IPS-18c (cell line): Measurements from ENCODE around the gene RNF125.
"Not testable (repeated sequence)": the region's sequence is repeated elsewhere in the genome, so short reads cannot be mapped to it uniquely, and the experiment has no call there.

Experiments used
- H3K4me3 ChIP-seq: 2 replicates; pipeline ENCODE4 v1.7.0; 2013; ENCODE audit warnings: low read depth, mild to moderate bottlenecking, low read length, moderate library complexity; ENCODE audit not compliant: insufficient read depth
- H3K9me3 ChIP-seq: one replicate; pipeline ENCODE4 v1.6.1; 2013; ENCODE audit warnings: mild to moderate bottlenecking, low read length, moderate library complexity; ENCODE audit not compliant: control insufficient read depth, insufficient read depth

RNF125 gene

DNA sequence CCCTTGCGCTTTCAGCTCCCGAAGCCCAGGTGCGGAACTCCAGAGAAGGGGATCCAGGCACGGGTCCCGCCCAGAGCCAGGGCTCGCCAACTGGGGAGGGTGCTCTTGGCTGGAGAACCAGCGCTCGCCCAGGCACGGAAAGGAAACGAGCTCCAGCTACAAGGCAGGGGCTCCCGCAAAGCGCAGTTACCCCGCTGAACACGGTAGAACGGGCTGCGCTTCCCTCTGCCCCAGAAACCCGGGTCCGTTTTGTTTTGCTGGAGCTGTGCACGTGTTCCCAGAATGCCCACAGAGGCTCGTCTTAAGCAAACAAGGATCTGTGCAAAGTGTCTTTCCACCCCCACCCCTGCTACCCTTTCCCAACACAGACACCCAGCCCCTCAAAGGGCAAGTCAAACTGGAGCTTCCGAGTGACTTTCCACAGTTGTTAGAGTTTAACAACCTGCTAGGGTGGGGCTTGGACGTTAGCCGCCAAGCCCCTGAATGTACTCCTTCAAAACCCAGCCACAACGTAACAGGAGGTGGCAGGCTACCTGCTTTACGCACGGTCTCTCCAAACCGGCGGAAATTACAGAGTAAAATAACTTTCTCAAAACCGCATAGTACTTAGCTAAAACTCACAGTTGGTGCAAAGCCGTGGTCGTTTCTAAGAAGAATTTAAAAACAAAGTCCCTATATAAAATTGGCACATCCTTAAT, 775 bp downstream of the RNF125 start:
- H3K4me3 ChIP-seq: peak overlapping the region; percentile 75
- no peaks in the 10 kb centered on the region for H3K9me3 ChIP-seq

DNA sequence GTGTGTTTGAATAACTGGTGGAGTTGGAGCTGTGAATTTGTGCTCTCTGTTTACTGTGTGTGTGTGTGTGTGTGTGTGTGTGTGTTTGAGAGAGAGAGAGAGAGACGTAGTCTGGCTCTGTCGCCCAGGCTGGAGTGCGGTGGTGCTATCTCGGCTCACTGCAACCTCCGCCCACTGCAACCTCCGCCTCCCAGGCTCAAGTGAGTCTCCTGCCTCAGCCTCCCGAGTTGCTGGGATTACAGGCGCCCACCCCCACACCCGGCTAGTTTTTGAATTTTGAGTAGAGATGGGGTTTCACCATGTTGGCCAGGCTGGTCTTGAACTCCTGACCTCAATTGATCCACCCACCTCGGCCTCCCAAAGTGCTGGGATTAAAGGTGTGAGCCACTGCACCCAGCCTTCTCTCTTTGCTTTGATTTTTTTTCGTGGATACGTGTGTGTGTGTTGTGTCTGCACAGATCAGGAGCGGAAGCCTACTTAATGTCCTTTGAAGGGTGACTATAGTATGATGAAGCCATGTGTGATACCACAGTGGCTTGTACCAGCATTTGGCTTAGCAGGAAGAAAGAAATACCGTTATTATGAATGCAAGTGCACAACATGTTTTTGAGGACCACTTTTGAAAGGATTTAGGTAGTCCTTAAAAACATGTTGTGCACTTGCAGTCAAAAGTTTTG, 1.5 kb downstream of the RNF125 start:
- not testable (repeated sequence) for H3K9me3 ChIP-seq, H3K4me3 ChIP-seq

DNA sequence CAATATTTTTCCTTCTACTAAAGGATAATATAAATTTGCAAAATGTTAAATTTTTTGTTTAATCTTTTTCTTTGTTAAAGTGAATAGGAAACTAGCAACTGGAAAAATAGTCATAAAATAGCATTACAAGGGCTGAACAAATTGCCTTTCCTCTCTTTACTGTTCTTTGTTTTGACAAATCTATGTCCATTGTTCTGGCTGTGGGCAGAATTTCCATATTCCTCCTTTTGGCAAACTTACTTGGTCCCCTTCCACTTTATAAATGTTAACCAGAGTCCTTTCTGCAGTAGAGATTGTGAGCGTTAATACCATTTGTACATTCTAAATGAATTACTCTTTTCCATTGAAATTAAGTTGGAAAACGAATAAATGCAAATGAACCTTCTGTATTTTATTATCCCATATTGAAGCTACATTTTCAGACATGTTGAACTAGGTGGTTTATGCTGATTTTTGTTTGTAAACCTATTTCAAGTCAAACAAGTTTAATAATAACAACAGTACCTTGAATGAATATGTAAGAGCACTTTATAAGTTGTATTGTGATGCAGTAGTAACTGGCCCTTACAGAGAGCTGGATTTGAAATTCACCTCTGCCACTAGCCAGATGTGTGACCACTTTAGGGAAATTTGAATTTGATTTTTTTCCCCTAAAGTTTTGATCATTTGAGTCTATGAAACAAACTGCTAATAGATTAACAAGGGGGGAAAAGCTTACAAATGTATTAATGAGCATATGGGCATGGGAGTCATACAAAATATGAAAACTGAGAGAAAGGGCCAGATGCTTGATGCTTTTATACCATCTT, 3.3 kb downstream of the RNF125 start:
- H3K4me3 ChIP-seq: no peak overlapping the region
- no peaks in the 10 kb centered on the region for H3K9me3 ChIP-seq

DNA sequence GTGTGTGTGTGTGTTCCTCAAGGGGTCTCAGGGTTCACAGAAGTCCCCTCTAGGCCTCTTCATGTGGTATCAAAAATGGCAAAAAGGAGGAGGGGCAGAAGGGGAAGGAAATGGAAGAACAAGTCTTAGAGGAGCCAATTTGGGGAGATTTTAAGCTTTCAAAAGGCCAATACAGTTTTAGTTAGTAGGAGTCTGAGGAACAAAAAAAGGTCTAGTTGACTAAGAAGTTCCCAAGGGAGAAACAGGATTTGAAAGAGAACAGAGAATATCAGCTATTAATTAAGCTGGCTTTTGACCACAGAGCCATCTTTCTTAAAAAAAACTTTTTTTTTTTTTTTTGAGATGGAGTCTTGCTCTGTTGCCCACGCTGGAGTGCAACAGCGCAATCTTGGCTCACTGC, 7.1 kb downstream of the RNF125 start:
- Histone ChIP-seq H3K4me3 (no peak overlapping the region), H3K9me3 (no peaks in the 10 kb centered on the region)

DNA sequence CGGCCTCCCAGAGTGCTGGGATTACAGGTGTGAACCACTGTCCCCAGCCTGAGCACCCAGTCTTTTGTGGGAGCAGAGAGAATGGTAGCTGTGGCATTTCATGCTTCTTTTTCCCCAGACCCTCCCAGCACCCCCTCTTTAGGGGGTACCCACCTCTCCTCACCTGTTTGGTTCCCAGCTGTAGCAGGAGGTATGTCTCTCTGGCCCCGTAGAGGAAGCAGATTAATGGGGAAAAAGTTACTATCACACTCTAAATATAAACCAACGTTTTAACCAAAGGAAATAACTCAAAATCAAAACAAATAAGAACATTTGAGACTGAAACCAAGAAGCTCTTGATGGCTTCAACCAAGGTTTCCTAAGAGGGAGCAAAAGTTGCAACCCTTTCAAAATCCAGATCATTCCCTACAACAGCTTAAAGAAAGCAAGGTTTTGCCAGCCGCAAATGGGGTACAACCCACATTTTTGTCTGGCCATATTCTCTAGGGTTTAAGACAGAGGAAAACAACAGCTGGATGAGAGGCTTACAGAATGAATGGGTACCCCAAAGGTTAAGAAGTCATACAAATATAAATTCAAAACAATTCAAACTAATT, 8.0 kb downstream of the RNF125 start:
- Histone ChIP-seq H3K4me3 (no peak overlapping the region), H3K9me3 (no peaks in the 10 kb centered on the region)

DNA sequence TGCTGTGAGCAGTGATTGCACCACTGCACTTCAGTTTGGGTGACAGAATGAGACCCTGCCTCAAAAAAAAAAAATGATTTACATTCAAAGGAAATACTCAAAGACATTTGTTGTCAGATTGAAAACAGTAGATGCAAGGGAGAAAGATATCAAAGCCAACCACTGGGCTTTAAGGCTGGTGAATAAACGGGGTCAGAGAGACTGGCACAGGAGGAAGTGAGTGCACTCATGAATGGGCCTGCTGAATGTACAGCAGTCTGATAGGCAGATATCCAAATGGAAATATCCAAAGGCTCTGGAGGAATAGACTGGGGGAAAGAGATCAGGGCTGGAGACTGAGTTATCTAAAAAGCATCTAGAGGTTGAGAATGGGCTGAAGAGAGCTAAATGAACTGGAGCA, 10.9 kb downstream of the RNF125 start:
- H3K4me3 ChIP-seq: no peak overlapping the region
- H3K9me3 ChIP-seq: no peaks in the 10 kb centered on the region

DNA sequence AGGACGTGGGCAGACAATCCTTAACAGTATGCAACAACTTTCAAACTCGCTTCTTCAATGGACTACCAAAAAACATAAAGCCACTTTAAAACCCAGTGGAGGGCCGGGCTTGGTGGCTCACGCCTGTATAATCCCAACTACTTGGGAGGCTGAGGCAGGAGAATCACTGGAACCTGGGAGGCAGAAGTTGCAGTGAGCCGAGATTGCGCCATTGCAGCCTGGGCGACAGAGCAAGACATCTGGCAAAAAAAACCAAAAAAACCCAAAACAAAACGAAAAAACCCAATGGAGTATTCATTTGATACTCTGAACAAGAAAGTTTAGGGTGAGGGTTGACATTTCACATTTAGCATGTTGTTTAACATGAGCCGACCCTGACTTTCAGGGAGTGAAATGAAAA, 14.0 kb downstream of the RNF125 start:
- Histone ChIP-seq H3K9me3 (no peaks in the 10 kb centered on the region), H3K4me3 (no peak overlapping the region)

DNA sequence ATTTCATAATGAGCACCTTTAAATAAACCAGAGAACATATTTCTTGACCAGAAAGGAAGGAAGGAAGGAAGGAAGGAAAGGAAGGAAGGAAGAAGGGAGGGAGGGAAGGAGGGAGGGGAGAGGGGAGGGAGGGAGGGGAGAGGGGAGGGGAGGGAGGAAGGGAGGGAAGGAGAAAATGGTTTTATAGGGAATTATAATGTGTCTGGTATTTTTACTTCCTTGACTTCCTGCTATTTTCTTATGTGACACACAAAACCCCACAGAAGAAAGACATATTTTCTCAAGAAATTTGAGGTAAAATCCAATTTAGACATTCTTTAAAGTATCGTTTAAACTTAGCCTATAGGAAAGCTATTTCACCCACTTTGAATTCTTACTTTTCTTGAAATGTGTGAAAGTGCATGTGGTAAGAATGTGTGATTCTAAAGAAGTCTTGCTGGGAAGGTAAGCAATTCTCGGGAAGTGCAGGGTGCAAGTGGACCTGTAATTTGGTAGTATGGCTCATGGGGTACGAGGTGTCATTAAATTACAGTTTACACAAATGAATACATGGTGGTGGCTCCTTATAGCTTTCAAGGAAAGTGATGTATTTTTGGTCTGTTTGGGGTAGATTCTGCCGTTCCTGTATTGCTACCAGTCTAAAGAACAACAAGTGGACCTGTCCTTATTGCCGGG, 18.0 kb downstream of the RNF125 start:
- Histone ChIP-seq H3K9me3 (no peaks in the 10 kb centered on the region), H3K4me3 (no peak overlapping the region)

DNA sequence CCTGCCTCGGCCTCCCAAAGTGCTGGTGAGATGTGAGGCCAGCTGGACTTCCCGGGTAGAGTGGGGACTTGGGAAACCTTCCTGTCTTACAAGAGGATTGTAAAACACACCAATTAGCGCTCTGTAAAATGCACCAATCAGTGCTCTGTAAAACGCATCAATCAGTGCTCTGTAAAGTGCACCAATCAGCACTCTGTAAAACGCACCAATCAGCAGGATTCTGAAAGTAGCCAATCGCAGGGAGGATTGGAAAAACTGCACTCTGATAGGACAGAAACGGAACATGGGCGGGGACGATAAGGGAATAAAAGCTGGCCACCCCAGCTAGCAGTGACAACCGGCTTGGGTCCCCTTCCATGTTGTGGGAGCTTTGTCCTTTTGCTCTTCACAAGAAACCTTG, 19.0 kb downstream of the RNF125 start:
- Histone ChIP-seq H3K4me3 (no peak overlapping the region), H3K9me3 (no peaks in the 10 kb centered on the region)

DNA sequence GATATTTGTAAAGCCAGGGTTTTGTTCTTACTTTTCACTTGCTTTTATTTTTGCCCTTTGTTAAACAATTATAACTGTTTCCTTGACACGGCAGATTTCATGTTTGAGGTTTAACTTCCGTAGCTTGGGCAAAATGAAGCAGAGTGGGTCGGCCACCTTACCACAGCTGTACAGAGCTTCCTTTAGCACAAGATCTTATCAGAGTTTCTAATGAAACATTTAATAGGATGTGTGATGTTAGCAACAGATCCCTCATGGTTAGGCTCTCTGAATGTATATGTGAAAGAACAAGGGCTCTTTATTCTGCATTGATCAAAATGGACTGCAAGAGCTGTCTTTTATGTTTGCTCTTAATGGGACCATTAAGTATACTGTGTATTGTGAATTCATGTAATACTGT, 22.3 kb downstream of the RNF125 start:
- no peak overlapping the region for H3K4me3 ChIP-seq
- no peaks in the 10 kb centered on the region for H3K9me3 ChIP-seq

DNA sequence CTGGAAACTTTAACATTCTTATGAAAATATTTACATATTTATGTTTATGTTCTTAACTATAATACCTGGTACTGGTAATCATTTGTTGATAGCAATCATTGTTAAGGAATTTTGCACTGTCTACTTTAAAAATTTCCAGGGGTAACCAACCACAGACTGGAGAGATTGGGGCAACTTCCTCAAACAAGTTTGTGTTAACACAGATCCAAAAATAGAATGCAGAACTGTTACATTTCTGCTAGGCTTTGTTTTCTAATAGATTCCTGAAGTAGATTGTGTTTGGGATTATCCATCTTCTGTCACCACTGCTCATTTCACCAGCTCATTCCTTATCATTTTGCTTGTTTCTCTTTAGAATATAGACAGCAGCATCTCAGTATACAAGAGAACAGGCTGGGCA, 23.7 kb downstream of the RNF125 start:
- H3K4me3 ChIP-seq: no peak overlapping the region
- H3K9me3 ChIP-seq: no peaks in the 10 kb centered on the region

DNA sequence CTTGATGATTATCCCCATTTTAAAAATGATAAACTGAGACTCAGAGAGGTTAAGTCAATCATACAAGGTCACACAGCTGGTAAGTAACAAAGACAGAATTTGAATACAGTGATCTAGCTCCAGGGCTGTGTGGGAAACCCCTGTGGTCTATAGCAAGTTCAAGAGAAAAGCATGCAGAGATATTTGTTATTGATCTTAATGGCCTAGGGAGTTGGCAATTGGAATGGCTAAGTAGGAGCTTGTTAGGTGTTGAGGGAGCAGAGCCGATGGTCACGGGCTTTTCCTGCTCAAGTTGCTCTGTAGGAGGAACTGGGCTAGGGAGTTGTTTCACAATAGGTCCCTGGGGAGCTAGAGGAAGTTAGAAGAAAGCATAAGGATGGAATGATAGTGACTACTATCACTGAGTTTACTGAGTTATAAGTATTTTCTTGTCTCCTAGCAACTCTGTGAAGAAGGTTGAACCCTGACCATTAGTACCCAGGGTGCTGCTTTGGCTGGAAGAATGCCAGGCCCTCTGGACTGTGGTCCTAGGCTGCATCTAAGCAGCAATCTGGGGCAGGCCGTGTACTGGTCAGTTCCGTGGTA, 30.0 kb downstream of the RNF125 start:
- H3K9me3 ChIP-seq: no peaks in the 10 kb centered on the region
- no peak overlapping the region for H3K4me3 ChIP-seq

DNA sequence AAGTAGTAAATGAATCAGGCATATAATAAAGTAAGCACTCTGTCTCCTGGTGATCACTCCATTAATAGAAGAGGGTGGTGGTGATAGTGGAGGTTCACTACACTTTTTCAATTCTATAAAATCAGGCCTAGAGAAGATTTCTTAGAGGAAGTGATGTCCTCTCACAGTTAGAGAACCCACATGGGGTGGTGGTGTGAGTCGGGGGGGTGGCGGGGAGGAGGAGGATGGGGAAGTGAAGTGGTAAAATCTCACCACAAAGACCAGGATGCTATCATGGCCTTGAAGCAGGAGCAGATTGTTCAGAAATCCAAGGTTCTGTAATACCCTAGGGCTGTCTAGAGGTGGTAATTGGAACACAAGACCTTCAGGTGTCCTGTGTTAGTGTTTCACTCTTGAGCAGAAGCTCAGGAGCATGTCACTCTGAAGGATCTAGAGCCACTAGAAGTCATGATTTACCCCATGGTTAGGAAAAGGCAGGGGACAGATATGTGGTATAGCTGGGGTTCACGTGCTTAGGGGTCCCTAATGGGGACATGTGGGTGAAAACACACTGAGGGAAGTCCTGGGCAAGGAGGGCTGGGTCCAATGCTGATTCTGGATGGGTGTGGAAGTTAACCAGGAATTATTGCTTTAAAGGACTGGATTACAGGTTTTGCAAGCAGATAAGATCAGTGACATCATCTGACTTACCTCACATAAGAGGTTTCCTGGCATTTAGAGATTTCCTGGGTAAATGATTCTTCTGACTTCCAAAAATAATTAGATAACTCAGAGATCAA, 31.0 kb downstream of the RNF125 start:
- Histone ChIP-seq H3K9me3 (no peaks in the 10 kb centered on the region), H3K4me3 (no peak overlapping the region)

DNA sequence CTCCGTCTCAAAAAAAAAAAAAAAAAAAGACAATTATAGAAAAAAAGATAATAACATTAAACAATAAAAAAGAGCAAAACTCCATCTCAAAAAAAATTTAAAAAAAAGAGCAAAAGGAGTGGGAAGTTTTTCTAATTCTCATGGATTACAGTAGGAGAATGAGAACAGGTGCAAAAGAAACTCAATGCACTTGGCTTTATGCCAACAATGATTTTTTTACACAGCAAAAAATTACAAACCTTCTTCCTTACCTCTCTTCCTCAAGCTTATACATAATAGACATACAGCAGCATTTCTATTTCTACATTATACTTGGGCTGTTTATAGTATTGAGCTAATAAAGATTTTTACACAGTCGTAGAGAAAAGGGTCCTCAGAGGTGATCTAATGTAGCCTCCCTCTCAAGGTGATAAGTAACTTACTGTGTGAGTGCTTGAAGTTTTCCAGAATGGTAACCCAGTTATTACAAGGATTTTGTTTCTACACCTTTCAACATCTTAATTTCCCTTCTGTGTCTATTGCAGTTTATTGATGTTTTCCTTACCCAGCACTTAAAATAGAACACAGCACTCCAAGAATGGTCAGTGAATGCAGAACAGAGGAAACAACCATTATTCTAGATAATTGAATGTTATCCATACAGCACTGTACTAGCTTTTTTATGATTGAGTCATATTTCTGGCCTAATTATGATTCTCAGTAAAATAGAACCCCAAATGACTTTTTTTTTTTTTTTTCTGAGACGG, 38.2 kb downstream of the RNF125 start:
- no peaks in the 10 kb centered on the region for H3K9me3 ChIP-seq

DNA sequence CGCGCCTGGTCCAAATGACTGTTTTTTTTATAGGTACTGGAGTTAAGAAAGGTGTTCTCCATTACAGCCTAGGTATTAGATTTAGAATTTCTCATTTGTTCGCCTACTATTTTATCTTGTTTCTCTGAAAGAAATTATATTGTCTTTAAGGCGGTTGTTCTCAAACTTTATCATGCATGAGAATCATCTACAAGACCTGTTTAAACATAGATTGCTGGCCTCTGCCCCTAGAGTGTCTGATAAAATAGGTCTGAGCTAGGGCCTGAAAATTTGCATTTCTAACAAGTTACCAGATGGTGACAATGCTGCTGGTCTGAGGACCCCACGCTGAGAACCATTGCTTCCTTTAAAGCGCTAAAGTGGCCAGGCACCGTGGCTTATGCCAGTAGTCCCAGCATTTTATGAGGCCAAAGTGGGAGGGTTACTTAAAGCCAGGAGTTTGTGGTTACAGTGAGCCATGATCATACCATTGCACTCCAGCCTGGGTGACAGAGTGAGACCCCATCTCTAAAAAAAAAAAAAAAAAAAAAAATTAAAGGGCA, 39.1 kb downstream of the RNF125 start:
- H3K4me3 ChIP-seq: no peak overlapping the region

More for the DNA sequence above, 38.2 kb downstream of the RNF125 start:
- no peak overlapping the region for H3K4me3 ChIP-seq

More for the DNA sequence above, 39.1 kb downstream of the RNF125 start:
- no peaks in the 10 kb centered on the region for H3K9me3 ChIP-seq
